Ovary (tissue), 9 donors: ENCODE data around the gene KRT83. TPM values are rescaled to one million over a fixed set of nuclear protein-coding genes. Genes with fewer than 3 reads are reported as not detected.
"Not testable (repeated sequence)": the region's sequence is repeated elsewhere in the genome, so short reads cannot be mapped to it uniquely, and the experiment has no call there.

Experiments
- DNase-seq, 5 donors: peaks; one replicate each; pipeline ENCODE4 v3.0.0-alpha.2; 2019 to 2020
- H3K27ac ChIP-seq, 2 donors: fragments of 200-600 bp; one replicate each; pipeline versions ENCODE4 v1.5.1 to v1.8.0; 2019 to 2022
- H3K27me3 ChIP-seq: fragments of 200-600 bp; one replicate; pipeline ENCODE4 v1.8.0; 2022
- H3K36me3 ChIP-seq: fragments of 200-600 bp; sonication (generic); one replicate; pipeline ENCODE4 v1.5.1; 2019
- H3K4me1 ChIP-seq: one replicate; pipeline ENCODE4 v1.8.1; 2013; ENCODE audit warnings: mild to moderate bottlenecking, moderate library complexity; ENCODE audit not compliant: insufficient read depth
- H3K4me3 ChIP-seq: fragments of 200-600 bp; sonication (generic); one replicate; pipeline ENCODE4 v1.5.1; 2017
- H3K9me3 ChIP-seq, 2 donors: fragments of 200-600 bp in 1 of 2; sonication (generic) in 1 of 2; one replicate each; pipeline versions ENCODE4 v1.5.1 to v1.8.1; 2013 to 2019; ENCODE audit warnings: mild to moderate bottlenecking in 1 of 2, moderate library complexity in 1 of 2
- CTCF ChIP-seq, 3 donors: fragments of 450-650 bp in 2 of 3; fragments of 200-600 bp in 1 of 3; IDR thresholded peaks; one replicate each; pipeline versions ENCODE4 v1.5.1 to v1.8.0; 2016 to 2022; ENCODE audit warnings: antibody characterized with exemption in 3 of 3, mild to moderate bottlenecking in 1 of 3
- EP300 ChIP-seq: sonication (generic); formaldehyde crosslinking; IDR thresholded peaks from one replicate; pipeline ENCODE4 v1.6.1; 2017; ENCODE audit warnings: antibody characterized with exemption
- POLR2A ChIP-seq: fragments of 450-650 bp; IDR thresholded peaks from one replicate; pipeline ENCODE4 v1.6.1; 2017; ENCODE audit warnings: antibody characterized with exemption, mild to moderate bottlenecking, moderate library complexity
- WGBS, 3 donors: extraction: QIAGEN DNeasy Blood & Tissue Kit in 1 of 3; methylation state at CpG; one replicate each; pipeline versions ENCODE4 v1.1.5 to v1.1.7; 2013 to 2017; 5-methylcytosine and 5-hydroxymethylcytosine counted together
- intact Hi-C, 4 donors: fragments of 100-400 bp; cut with DNase I; formaldehyde crosslinking; loops; one replicate each; pipeline versions ENCODE4 v1.11.0 to v1.15.1; 2022 to 2023
- polyA plus RNA-seq, 2 donors: library from polyadenylated mRNA; stranded (reverse); fragments of 200-250 nt in 1 of 2; fragments of 350-450 nt in 1 of 2; fragmentation: Illumina TruSeq in 1 of 2; extraction: RNeasy Lipid Tissue Mini Kit (QIAGEN cat#74804) in 1 of 2; gene quantifications; one replicate each; pipeline ENCODE4 v1.2.3, GENCODE V29; 2013 to 2014
- total RNA-seq, 7 donors: library from RNA; depleted of rRNA in 2 of 7; stranded (reverse); fragments of >200 nt in 2 of 7; fragmentation: NEBNext Ultra II Directional in 3 of 7; extraction: Animal tissue kit (Norgen Biotek cat#: 25700) in 3 of 7; gene quantifications; one replicate each; pipeline versions ENCODE4 v1.1.0 to v1.2.4, GENCODE V29; 2016 to 2023
- donor health status: DM: no; HTN: no; CAD: no; lungs with moderate emphysema.
- donor health status: DM: no; HTN: no; CAD: no.
- donor health status: Bipolar disorder and iron deficiency.
- donor health status: DM: yes; HTN: yes; CAD: no.
- donor health status: DM: no; HTN: no; CAD: no.
- donor health status: DM: yes; HTN: yes; CAD: no.

The KRT83 gene
- total and polyA plus RNA-seq, 9 donors: not detected

- Histone ChIP-seq H3K4me1 (no peaks in the 10 kb centered on the region), H3K9me3 (no peaks in the 10 kb centered on the region), H3K27ac (no peak overlapping the region), H3K36me3 (no peaks in the 10 kb centered on the region), H3K27me3 (no peaks in the 10 kb centered on the region), H3K4me3 (no peak overlapping the region)
- WGBS, 3 donors: 8 to 18% (median 12%) methylated on average over 6 of the region's 6 CpGs
- DNase-seq: no peak
- TF ChIP-seq EP300 (no peak), CTCF (IDR thresholded peaks at IDR 0.05) (no peak), POLR2A (no peak)
- intact Hi-C loops: loop anchor here in 1 of 4 donors (10.0 kb wide), 1 partner anchor 784 kb away; no protein-coding TSS in a partner anchor
Observed at GRCh38 chr12:52349196-52349595, 28.0 kb upstream of the KRT83 start.

GRCh38 chr12:52347551-52348510 is 26.6 kb upstream of the KRT83 start:
- DNase-seq: no peak
- H3K9me3 ChIP-seq: no peaks in the 10 kb centered on the region
- H3K27ac ChIP-seq: no peak overlapping the region
- H3K4me1 ChIP-seq: no peaks in the 10 kb centered on the region
- H3K27me3 ChIP-seq: no peaks in the 10 kb centered on the region
- TF ChIP-seq EP300 (no peak), CTCF (IDR thresholded peaks at IDR 0.05) (no peak), POLR2A (no peak)
- 65 to 76% (median 67%) methylated on average over 16 of the region's 16 CpGs for WGBS, 3 donors
- intact Hi-C loops: loop anchor here in 1 of 4 donors (10.0 kb wide), 1 partner anchor 783 kb away; no protein-coding TSS in a partner anchor
- H3K36me3 ChIP-seq: no peaks in the 10 kb centered on the region
- H3K4me3 ChIP-seq: no peak overlapping the region

- intact Hi-C loops: loop anchor here in 1 of 4 donors (10.0 kb wide), 1 partner anchor 782 kb away; no protein-coding TSS in a partner anchor
- Histone ChIP-seq H3K27me3 (no peaks in the 10 kb centered on the region), H3K27ac (no peak overlapping the region), H3K36me3 (no peaks in the 10 kb centered on the region), H3K9me3 (no peaks in the 10 kb centered on the region), H3K4me3 (no peak overlapping the region), H3K4me1 (no peaks in the 10 kb centered on the region)
- no peak for TF ChIP-seq CTCF (IDR thresholded peaks at IDR 0.05)
- TF ChIP-seq EP300: no peak
- TF ChIP-seq POLR2A: no peak
- 77 to 83% (median 82%) methylated on average over 9 of the region's 9 CpGs for WGBS, 3 donors
- no peak for DNase-seq
Observed at GRCh38 chr12:52347016-52347415, 25.8 kb upstream of the KRT83 start.

- TF ChIP-seq CTCF (IDR thresholded peaks at IDR 0.05) (no peak), EP300 (no peak), POLR2A (no peak)
Observed at GRCh38 chr12:52346593-52346992, 25.4 kb upstream of the KRT83 start.

GRCh38 chr12:52345041-52345440 is 23.8 kb upstream of the KRT83 start:
- H3K4me1 ChIP-seq, DNase-seq, H3K9me3 ChIP-seq, H3K36me3 ChIP-seq, H3K4me3 ChIP-seq, H3K27ac ChIP-seq, H3K27me3 ChIP-seq: not testable (repeated sequence)
- intact Hi-C loops: loop anchor here in 1 of 4 donors (10.0 kb wide), 1 partner anchor 780 kb away; no protein-coding TSS in a partner anchor
- WGBS, 3 donors: 63 to 76% (median 65%) methylated on average over 8 of the region's 8 CpGs

More at GRCh38 chr12:52346593-52346992, 25.4 kb upstream of the KRT83 start:
- Histone ChIP-seq H3K36me3 (no peaks in the 10 kb centered on the region), H3K27ac (no peak overlapping the region), H3K4me1 (no peaks in the 10 kb centered on the region), H3K4me3 (no peak overlapping the region), H3K27me3 (no peaks in the 10 kb centered on the region), H3K9me3 (no peaks in the 10 kb centered on the region)
- no peak for DNase-seq
- 45 to 59% (median 56%) methylated on average over 4 of the region's 4 CpGs for WGBS, 3 donors
- intact Hi-C loops: loop anchor here in 1 of 4 donors (10.0 kb wide), 1 partner anchor 782 kb away; no protein-coding TSS in a partner anchor
